Limb (tissue), 2 donors: ENCODE measurements around the gene TNIP3.

Experiments
- DNase-seq, 2 donors: peaks; one replicate each; pipeline ENCODE4 v3.0.0-alpha.2; 2016; ENCODE audit errors: extremely low spot score in 2 of 2

TNIP3 gene

DNA sequence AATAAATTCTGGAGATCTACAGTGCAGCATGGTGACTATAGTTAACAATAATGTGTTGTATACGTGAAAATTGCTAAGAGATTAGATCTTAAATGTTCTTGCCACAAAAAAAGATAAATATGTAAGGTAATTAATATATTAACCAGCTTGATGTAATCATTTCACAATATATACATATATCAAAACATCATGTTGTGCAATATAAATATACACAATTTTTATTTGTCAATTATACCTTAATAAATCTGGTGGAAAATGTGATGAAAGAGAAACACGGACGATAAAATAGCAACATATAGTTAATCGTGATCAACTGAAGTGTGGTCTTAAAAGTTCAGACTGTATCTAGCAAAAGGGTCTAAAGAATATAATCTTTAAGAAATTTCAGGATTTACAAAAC, 75.3 kb downstream of the TNIP3 start:
- DNase-seq, result no peak
